Fibroblast of pulmonary artery (primary cell): Measurements from ENCODE around the gene HELT.

ENCODE experiments used
- DNase-seq: peaks from one replicate; pipeline ENCODE4 v3.0.0-alpha.2; 2010; ENCODE audit warnings: low read depth
- H3K4me3 ChIP-seq: replicated peaks from 2 replicates; pipeline ENCODE4 v1.5.1; 2011; ENCODE audit warnings: low read depth, mild to moderate bottlenecking, control low read depth, low read length, moderate library complexity
- CTCF ChIP-seq: IDR thresholded peaks from 2 replicates; pipeline ENCODE4 v1.5.1; 2011; ENCODE audit warnings: mild to moderate bottlenecking, control low read depth, low read length, inconsistent platforms; ENCODE audit errors: missing control alignments

HELT gene

GRCh38 chr4:185028625-185029024, 10.3 kb downstream of the HELT start:
- no peak for DNase-seq
- TF ChIP-seq CTCF = no peak
- no peak overlapping the region for H3K4me3 ChIP-seq

GRCh38 chr4:185031611-185032010, 13.3 kb downstream of the HELT start:
- DNase-seq = no peak
- no peak for TF ChIP-seq CTCF
- no peak overlapping the region for H3K4me3 ChIP-seq

- no peak overlapping the region for H3K4me3 ChIP-seq
- no peak for DNase-seq
- no peak for TF ChIP-seq CTCF
Observed at GRCh38 chr4:185033072-185033471, 14.8 kb downstream of the HELT start.

- DNase-seq = no peak
- no peak overlapping the region for H3K4me3 ChIP-seq
- TF ChIP-seq CTCF = no peak
Observed at GRCh38 chr4:185033950-185034349, 15.7 kb downstream of the HELT start.

- DNase-seq = no peak
- H3K4me3 ChIP-seq = no peak overlapping the region
- TF ChIP-seq CTCF = no peak
Observed at GRCh38 chr4:185035284-185035683, 17.0 kb downstream of the HELT start.

- no peak for TF ChIP-seq CTCF
- no peak overlapping the region for H3K4me3 ChIP-seq
- no peak for DNase-seq
Observed at GRCh38 chr4:185036019-185036418, 17.7 kb downstream of the HELT start.

GRCh38 chr4:185036842-185037241, 18.6 kb downstream of the HELT start:
- no peak overlapping the region for H3K4me3 ChIP-seq
- TF ChIP-seq CTCF = no peak
- DNase-seq = no peak
